Thyroid gland (tissue), 4 donors: Measurements from ENCODE around the gene OSBP2.

Experiments
- CTCF ChIP-seq, 6 experiments: fragments of 200-600 bp in 3 of 6; fragments of 450-650 bp in 3 of 6; sonication (generic) in 3 of 6; IDR thresholded peaks; one replicate each; pipeline ENCODE4 v1.5.1; 2016 to 2019; ENCODE audit warnings: antibody characterized with exemption in 6 of 6, mild to moderate bottlenecking in 2 of 6, inconsistent platforms in 1 of 6, moderate library complexity in 1 of 6
- POLR2A ChIP-seq, 2 donors: fragments of 450-650 bp; IDR thresholded peaks; one replicate each; pipeline ENCODE4 v1.6.1; 2017; ENCODE audit warnings: antibody characterized with exemption in 2 of 2, mild to moderate bottlenecking in 2 of 2, moderate library complexity in 1 of 2

GRCh38 chr22:30955153-30955552 lies 260.5 kb downstream of the OSBP2 start:
- TF ChIP-seq CTCF (IDR thresholded peaks at IDR 0.05) (no peak), POLR2A (IDR thresholded peaks at IDR 0.05) (no peak)
